GM13976 (cell line): ENCODE data around the gene TMEM139.
A peak's percentile ranks its signal among the peaks of the same experiment; 100 is the strongest.

Experiments
- DNase-seq: peaks from one replicate; pipeline ENCODE4 v3.0.0; 2012; ENCODE audit warnings: low spot score
- in situ Hi-C: fragments of 300-500 bp; cut with MboI; formaldehyde crosslinking; loops from one replicate; pipeline ENCODE4 v1.12.0; 2022; ENCODE audit warnings: low sequenced_read_pairs, mixed read lengths, inconsistent platforms; ENCODE audit not compliant: unreplicated experiment
- TF ChIP-seq, protein P1 (sequence below): IDR thresholded peaks from 2 replicates; pipeline ENCODE4 v1.5.1; 2012; ENCODE audit warnings: borderline replicate concordance, mild to moderate bottlenecking; ENCODE audit not compliant: insufficient read depth; ENCODE audit errors: extremely low read depth, missing control alignments, control extremely low read depth

Gene TMEM139

DNA sequence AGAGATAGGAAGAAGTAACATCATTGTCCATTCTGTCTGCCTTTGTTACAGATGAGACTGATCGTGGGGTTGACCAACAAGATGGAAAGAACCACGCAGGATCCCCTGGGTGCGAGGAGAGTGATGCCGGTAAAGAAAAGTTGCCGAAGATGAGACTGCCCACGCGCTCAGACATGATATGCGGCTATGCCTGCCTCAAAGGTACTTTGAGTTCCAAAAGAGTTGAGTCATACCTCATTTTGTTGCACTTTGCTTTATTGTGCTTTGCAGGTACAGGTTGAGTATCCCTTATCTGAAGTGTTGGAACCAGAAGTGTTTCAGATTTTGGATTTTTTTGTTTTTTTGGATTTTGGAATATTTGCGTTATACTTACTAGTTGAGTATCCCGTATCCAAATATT, 19.0 kb downstream of the TMEM139 start:
- no peak for DNase-seq
- TF ChIP-seq, protein P1, sequence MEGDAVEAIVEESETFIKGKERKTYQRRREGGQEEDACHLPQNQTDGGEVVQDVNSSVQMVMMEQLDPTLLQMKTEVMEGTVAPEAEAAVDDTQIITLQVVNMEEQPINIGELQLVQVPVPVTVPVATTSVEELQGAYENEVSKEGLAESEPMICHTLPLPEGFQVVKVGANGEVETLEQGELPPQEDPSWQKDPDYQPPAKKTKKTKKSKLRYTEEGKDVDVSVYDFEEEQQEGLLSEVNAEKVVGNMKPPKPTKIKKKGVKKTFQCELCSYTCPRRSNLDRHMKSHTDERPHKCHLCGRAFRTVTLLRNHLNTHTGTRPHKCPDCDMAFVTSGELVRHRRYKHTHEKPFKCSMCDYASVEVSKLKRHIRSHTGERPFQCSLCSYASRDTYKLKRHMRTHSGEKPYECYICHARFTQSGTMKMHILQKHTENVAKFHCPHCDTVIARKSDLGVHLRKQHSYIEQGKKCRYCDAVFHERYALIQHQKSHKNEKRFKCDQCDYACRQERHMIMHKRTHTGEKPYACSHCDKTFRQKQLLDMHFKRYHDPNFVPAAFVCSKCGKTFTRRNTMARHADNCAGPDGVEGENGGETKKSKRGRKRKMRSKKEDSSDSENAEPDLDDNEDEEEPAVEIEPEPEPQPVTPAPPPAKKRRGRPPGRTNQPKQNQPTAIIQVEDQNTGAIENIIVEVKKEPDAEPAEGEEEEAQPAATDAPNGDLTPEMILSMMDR: no peak
- in situ Hi-C loops: no loop called here

DNA sequence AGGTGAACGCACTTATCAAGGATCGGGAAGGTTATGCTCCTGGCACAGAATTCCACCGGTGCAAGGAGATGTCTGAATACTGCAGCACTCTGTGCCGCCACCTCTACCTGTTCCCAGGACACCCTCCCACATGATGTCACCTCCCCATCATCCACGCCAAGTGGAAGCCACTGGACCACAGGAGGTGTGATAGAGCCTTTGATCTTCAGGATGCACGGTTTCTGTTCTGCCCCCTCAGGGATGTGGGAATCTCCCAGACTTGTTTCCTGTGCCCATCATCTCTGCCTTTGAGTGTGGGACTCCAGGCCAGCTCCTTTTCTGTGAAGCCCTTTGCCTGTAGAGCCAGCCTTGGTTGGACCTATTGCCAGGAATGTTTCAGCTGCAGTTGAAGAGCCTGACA, 20.2 kb downstream of the TMEM139 start:
- in situ Hi-C loops: no loop called here
- TF ChIP-seq, protein P1: no peak
- no peak for DNase-seq

DNA sequence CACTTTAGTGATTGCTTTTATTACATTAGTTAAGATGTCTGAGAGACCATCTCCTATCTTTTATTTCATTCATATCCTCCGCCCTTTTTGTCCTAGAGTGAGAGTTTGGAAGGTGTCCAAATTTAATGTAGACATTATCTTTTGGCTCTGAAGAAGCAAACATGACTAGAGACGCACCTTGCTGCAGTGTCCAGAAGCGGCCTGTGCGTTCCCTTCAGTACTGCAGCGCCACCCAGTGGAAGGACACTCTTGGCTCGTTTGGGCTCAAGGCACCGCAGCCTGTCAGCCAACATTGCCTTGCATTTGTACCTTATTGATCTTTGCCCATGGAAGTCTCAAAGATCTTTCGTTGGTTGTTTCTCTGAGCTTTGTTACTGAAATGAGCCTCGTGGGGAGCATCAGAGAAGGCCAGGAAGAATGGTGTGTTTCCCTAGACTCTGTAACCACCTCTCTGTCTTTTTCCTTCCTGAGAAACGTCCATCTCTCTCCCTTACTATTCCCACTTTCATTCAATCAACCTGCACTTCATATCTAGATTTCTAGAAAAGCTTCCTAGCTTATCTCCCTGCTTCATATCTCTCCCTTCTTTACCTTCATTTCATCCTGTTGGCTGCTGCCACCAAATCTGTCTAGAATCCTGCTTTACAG, 20.8 kb downstream of the TMEM139 start:
- in situ Hi-C loops: no loop called here
- TF ChIP-seq, protein P1: peak; percentile 29
- no peak for DNase-seq

DNA sequence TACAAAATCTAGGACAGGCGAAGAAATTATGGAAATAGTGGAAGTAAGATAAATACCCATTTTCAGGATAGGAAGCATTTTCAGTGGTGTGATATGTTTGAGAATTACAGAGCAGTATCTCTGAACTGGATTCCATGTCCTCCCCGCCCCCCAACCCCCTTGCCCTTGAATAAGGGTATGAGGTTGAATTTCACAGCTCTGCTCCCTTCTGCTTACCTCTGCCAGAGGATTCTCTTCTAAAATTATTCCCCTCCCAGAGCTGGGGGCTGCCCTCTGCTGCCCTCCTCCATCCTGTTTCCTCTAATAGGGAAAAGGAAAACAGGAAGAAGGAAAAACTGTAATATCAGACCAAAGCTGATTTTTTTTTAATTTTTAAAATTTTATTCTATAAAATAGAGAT, 23.9 kb downstream of the TMEM139 start:
- TF ChIP-seq, protein P1: no peak
- no peak for DNase-seq
- in situ Hi-C loops: no loop called here

DNA sequence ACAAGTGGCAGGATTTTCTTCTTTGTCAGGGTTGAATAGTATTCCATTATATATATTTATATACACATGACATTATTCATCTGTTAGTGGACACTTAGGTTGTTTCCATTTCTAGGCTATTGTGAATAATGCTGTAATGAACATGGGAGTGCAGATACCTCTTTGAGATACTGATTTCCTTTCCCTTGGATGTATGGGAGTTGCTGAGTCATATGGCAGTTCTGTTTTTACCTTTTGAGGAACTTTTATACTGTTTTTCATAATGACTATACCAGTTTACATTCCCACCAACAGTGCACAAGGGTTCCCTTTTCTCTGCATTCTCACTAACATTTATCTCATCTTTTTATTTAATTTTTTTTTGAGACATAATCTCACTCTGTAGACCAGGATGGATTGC, 29.4 kb downstream of the TMEM139 start:
- DNase-seq: no peak
- TF ChIP-seq, protein P1: no peak

DNA sequence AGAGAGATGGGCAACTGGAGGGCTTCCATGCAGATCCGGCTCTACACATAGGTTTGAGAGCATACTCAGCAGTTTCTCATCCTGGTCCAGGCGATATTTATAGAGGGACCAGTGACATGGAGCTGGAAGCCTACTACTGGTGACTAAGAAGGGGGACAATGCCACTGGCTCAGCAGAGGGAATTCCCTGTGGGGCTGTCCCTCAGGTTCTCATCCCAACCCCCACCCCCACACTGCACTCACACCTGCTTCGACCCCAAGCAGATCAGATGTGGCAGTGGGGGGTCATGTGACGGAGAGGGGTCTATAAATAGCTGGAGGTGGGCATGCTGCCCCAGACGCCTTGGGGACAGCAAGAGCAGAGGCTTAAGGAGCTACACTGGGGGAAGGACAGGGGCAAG, 31.0 kb downstream of the TMEM139 start, which contains the start of gene CLCN1:
Gene CLCN1 (plus strand): TSS at position 336 of the 400 bp plus-strand sequence. CDS start 102 bp downstream, outside the sequence.
- in situ Hi-C loops: no loop called here
- DNase-seq: no peak
- TF ChIP-seq, protein P1: no peak

More for the DNA sequence above, 29.4 kb downstream of the TMEM139 start:
- in situ Hi-C loops: no loop called here
